Kidney epithelial cell (primary cell): ENCODE data around the gene GPR158. TPM values are rescaled to one million over a fixed set of nuclear protein-coding genes. Genes with fewer than 3 reads are reported as not detected.

Experiments
- DNase-seq: peaks from one replicate; pipeline ENCODE4 v3.0.0-alpha.2; 2010; ENCODE audit warnings: low read depth
- H3K27me3 ChIP-seq: 2 replicates; pipeline ENCODE4 v1.6.0; 2011; ENCODE audit warnings: low read length; ENCODE audit not compliant: control insufficient read depth, insufficient read depth
- H3K36me3 ChIP-seq: 2 replicates; pipeline ENCODE4 v1.5.1; 2011; ENCODE audit warnings: low read length; ENCODE audit not compliant: control insufficient read depth, insufficient read depth
- H3K4me3 ChIP-seq: 2 replicates; pipeline ENCODE4 v1.5.1; 2011; ENCODE audit warnings: low read depth, mild to moderate bottlenecking, control low read depth, low read length
- total RNA-seq: library from RNA; depleted of rRNA; stranded (reverse); fragments of >200 nt; gene quantifications from 2 replicates; pipeline ENCODE4 v1.2.3, GENCODE V29; 2015
- TF ChIP-seq, protein P1 (sequence below): IDR thresholded peaks from 2 replicates; pipeline ENCODE4 v1.5.1; 2011; ENCODE audit warnings: mild to moderate bottlenecking, moderate library complexity, low read length, control low read depth, inconsistent platforms; ENCODE audit not compliant: insufficient read depth, poor library complexity, severe bottlenecking

The GPR158 gene
- total RNA-seq, 1 donor from 2014 or later, result not detected

DNA sequence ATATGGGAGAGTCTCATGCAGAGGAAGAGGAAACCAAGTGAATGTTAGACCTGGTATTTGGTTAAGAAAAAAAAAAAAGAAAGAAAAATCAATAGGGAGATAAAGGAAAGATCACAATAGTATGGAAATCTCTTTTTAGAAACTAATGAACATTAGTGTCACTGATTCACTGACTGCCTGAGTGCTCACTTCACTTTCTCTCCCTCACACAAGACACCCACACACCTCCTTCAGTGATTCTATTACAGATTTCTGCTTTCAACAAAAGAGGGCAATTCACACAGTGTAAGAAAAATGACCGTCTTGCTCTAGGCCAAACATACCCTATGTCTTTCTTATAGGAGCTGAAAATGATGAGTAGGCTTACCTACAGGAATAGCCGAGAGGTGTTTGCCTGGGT is 6.0 kb downstream of the GPR158 start:
- Histone ChIP-seq H3K27me3 (peaks cover 19% of the 10 kb centered on the region), H3K4me3 (no peak overlapping the region), H3K36me3 (no peaks in the 10 kb centered on the region)
- DNase-seq, result no peak
- TF ChIP-seq, protein P1, sequence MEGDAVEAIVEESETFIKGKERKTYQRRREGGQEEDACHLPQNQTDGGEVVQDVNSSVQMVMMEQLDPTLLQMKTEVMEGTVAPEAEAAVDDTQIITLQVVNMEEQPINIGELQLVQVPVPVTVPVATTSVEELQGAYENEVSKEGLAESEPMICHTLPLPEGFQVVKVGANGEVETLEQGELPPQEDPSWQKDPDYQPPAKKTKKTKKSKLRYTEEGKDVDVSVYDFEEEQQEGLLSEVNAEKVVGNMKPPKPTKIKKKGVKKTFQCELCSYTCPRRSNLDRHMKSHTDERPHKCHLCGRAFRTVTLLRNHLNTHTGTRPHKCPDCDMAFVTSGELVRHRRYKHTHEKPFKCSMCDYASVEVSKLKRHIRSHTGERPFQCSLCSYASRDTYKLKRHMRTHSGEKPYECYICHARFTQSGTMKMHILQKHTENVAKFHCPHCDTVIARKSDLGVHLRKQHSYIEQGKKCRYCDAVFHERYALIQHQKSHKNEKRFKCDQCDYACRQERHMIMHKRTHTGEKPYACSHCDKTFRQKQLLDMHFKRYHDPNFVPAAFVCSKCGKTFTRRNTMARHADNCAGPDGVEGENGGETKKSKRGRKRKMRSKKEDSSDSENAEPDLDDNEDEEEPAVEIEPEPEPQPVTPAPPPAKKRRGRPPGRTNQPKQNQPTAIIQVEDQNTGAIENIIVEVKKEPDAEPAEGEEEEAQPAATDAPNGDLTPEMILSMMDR, result no peak

DNA sequence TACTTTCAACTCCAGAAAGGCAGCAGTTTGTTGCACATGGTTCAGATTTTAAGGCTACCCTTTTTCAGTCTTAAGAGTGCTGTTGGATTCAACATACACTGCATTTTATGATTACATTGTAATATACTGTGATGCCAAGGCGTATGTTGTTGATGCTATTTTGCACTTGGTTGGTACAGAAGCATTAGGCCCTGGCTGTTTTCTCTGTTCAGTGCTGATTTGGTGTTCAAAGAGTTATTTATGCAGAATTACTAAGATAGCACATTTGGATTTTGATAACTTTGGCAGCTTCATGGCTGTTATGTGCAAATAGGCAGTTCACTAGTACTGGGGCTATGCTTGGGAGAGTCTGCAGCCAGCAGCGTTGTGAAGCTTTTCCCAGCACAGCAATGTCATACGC is 7.8 kb downstream of the GPR158 start:
- DNase-seq, result no peak
- Histone ChIP-seq H3K27me3 (peaks cover under 1% of the 10 kb centered on the region), H3K4me3 (no peak overlapping the region), H3K36me3 (no peaks in the 10 kb centered on the region)
- TF ChIP-seq, protein P1, result no peak

DNA sequence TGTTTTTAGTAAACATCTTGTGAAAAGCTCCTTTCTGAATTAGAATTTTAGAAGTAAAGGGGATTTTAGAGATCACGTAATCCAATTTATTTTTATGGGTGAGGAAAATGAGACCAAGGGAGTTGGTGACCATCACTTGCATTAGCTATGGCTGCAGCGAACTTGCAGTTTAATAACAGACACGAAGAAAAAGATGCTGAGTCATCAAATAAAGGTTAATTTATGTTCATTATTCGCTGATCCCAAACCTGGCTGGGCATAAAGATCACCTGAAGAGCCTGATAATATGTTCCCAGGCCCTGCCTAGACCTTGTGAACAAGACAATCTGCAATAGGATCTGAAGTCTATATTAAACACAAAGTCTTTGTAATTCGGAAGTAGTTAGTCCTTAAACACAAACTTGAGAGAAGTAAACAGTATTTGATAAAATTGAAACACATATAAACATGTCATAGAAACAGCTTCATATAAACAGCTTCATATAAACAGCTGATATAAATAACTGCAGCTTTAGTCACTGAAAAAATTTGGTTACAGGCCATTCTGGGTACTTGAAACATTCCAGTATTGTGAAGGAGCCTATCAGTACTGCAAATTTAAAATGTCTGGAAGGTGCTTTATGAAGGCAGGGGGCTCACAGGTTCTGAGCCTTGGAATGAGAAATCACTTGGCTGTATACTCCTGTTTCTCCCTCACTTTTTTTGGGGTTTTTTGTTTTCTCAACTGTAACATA is 16.5 kb downstream of the GPR158 start:
- Histone ChIP-seq H3K27me3 (no peaks in the 10 kb centered on the region), H3K4me3 (no peak overlapping the region), H3K36me3 (no peaks in the 10 kb centered on the region)
- TF ChIP-seq, protein P1, result no peak
- no peak for DNase-seq

DNA sequence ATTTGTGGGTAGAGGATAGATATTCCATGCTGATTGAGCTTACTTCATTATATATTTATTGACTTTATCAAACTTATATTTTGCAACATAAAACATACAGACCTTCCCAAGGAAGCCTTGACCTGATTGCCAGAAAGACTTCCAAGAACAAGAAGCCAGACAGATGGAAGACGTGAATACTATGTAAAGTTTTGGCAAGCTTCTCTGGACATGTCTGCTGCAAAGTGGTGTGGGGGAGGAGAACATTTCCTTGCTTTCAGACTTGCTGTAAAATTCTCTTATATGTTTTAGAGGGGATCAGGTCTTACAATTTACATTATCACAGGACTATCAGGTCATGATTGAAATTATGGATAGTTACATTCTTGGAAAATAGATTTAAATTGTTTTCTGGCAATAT is 23.4 kb downstream of the GPR158 start:
- no peaks in the 10 kb centered on the region for H3K36me3 ChIP-seq
- no peak for DNase-seq
- TF ChIP-seq, protein P1, result no peak

DNA sequence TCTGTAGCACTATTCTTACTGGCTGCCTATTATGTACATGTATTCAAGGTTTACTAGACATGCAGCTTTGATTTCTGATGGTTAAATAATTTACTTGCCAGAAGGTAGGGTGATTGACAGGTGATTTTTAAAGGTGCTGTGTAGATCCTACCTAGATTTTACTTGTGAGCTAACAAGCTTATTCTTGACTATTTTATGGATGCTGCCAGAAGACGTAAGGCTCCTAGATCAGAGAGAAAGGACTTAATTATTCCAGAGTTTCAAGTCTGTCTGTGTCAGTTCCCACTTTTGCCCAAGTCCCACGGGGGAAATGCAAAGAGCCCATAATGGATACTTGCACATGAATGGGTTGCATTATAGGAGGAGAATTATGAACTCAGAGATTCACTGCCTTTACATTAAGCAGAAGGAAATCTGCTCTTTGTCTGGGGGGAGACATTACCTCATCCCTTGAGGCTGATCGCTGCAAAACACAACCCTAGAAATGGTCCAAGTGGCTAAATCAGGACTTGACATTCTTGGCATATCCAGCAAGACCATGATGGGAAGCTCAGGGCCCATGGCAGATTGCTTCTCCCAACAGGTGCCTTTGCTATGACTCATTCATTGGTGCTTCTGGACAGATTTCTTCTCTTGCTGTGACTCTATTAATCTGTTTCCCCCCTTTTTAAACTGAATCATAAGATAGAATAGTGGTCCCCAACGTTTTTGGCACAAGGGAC is 32.1 kb downstream of the GPR158 start:
- H3K36me3 ChIP-seq, result no peaks in the 10 kb centered on the region
- no peak for DNase-seq
- no peak overlapping the region for H3K4me3 ChIP-seq
- H3K27me3 ChIP-seq, result no peaks in the 10 kb centered on the region
- TF ChIP-seq, protein P1, result no peak

More for the DNA sequence above, 23.4 kb downstream of the GPR158 start:
- no peak overlapping the region for H3K4me3 ChIP-seq
- no peaks in the 10 kb centered on the region for H3K27me3 ChIP-seq
